Fibroblast of mammary gland (primary cell): ENCODE data around the gene ALMS1.
"Not testable (repeated sequence)": the region's sequence is repeated elsewhere in the genome, so short reads cannot be mapped to it uniquely, and the experiment has no call there.

ENCODE experiments used
- DNase-seq: peaks from one replicate; pipeline ENCODE4 v3.0.0-alpha.2; 2010; ENCODE audit warnings: low read depth
- H3K4me3 ChIP-seq: 2 replicates; pipeline ENCODE4 v1.5.1; 2011; ENCODE audit warnings: low read depth, mild to moderate bottlenecking, low read length, moderate library complexity; ENCODE audit not compliant: control insufficient read depth
- CTCF ChIP-seq: conservative IDR thresholded peaks from 2 replicates; pipeline ENCODE4 v1.5.1; 2011; ENCODE audit warnings: low read depth, low read length, inconsistent platforms; ENCODE audit not compliant: control insufficient read depth, insufficient read depth

Gene ALMS1

GRCh38 chr2:73532381-73532780, 146.7 kb downstream of the ALMS1 start:
- H3K4me3 ChIP-seq: no peak overlapping the region
- DNase-seq: no peak
- no peak for TF ChIP-seq CTCF

GRCh38 chr2:73536133-73536840, 150.7 kb downstream of the ALMS1 start:
- TF ChIP-seq CTCF: no peak
- DNase-seq: no peak
- no peak overlapping the region for H3K4me3 ChIP-seq

- DNase-seq, H3K4me3 ChIP-seq: not testable (repeated sequence)
Observed at GRCh38 chr2:73560875-73561274, 175.2 kb downstream of the ALMS1 start.

GRCh38 chr2:73561422-73561821, 175.8 kb downstream of the ALMS1 start:
- DNase-seq: peak; percentile 12
- no peak overlapping the region for H3K4me3 ChIP-seq
- no peak for TF ChIP-seq CTCF

- H3K4me3 ChIP-seq: no peak overlapping the region
- TF ChIP-seq CTCF: no peak
- no peak for DNase-seq
Observed at GRCh38 chr2:73564986-73565385, 179.3 kb downstream of the ALMS1 start.

GRCh38 chr2:73566288-73566878, 180.7 kb downstream of the ALMS1 start:
- no peak overlapping the region for H3K4me3 ChIP-seq
- TF ChIP-seq CTCF: no peak
- DNase-seq: no peak

- H3K4me3 ChIP-seq: no peak overlapping the region
- TF ChIP-seq CTCF: no peak
- DNase-seq: no peak
Observed at GRCh38 chr2:73575261-73575660, 189.6 kb downstream of the ALMS1 start.
